OCI-LY7 (cell line): ENCODE data around the gene ALDH3A1. TPM values are rescaled to one million over a fixed set of nuclear protein-coding genes. Genes with fewer than 3 reads are reported as not detected.

ENCODE experiments used
- BruUV-seq: library from RNA; stranded (reverse); fragments of 400-500 nt; replicated peaks from 2 replicates; lab custom pipeline; 2021; lab: Mats Ljungman, UMichigan
- CTCF ChIA-PET: fragments of 300-600 bp; sonication (Branson Sonifier 250); formaldehyde crosslinking; loops from one replicate; lab custom pipeline; 2022; ENCODE audit warnings: antibody characterized with exemption; ENCODE audit not compliant: unreplicated experiment; lab: Charles Lee
- POLR2A ChIA-PET: fragments of 300-600 bp; sonication (Branson Sonifier 250); formaldehyde crosslinking; loops from one replicate; lab custom pipeline; 2022; ENCODE audit warnings: antibody characterized with exemption; lab: Charles Lee
- DNase-seq: peaks from one replicate; pipeline ENCODE4 v3.0.0-alpha.2; 2015; ENCODE audit warnings: low spot score
- H2AFZ ChIP-seq: fragments of 200-600 bp; sonication (generic), shearing (Covaris generic); 2 replicates; pipeline ENCODE4 v1.6.1; 2014; ENCODE audit warnings: mild to moderate bottlenecking, antibody characterized with exemption, low read length, moderate library complexity
- H3K27ac ChIP-seq: fragments of 200-600 bp; sonication (generic); 2 replicates; pipeline ENCODE4 v1.5.1; 2014; ENCODE audit warnings: mixed run types, low read depth, mild to moderate bottlenecking, moderate library complexity, low read length, inconsistent platforms; ENCODE audit not compliant: poor library complexity, severe bottlenecking
- H3K36me3 ChIP-seq: fragments of 200-600 bp; sonication (generic); 2 replicates; pipeline ENCODE4 v1.6.1; 2014; ENCODE audit warnings: mild to moderate bottlenecking, antibody characterized with exemption, low read length, moderate library complexity, mixed read lengths; ENCODE audit not compliant: insufficient read depth
- H3K4me1 ChIP-seq: fragments of 200-600 bp; sonication (generic); 2 replicates; pipeline ENCODE4 v1.5.1; 2014; ENCODE audit warnings: mild to moderate bottlenecking, low read length; ENCODE audit not compliant: insufficient read depth, poor library complexity, severe bottlenecking
- H3K4me2 ChIP-seq: fragments of 200-600 bp; sonication (generic); 2 replicates; pipeline ENCODE4 v1.6.1; 2014; ENCODE audit warnings: mild to moderate bottlenecking, low read length
- H3K4me3 ChIP-seq: fragments of 200-600 bp; sonication (generic); 2 replicates; pipeline ENCODE4 v1.5.1; 2014; ENCODE audit warnings: mild to moderate bottlenecking, low read depth, low read length; ENCODE audit not compliant: poor library complexity, severe bottlenecking
- H3K79me2 ChIP-seq: fragments of 200-600 bp; sonication (generic); 2 replicates; pipeline ENCODE4 v1.6.1; 2016; ENCODE audit warnings: low read depth, mild to moderate bottlenecking, low read length, moderate library complexity, mixed read lengths; ENCODE audit not compliant: insufficient read depth
- H3K9me2 ChIP-seq: fragments of 200-600 bp; sonication (generic); 2 replicates; pipeline ENCODE4 v1.6.1; 2016; ENCODE audit warnings: mild to moderate bottlenecking, low read length, mixed read lengths; ENCODE audit not compliant: insufficient read depth
- H3K9me3 ChIP-seq: fragments of 200-600 bp; sonication (generic); 2 replicates; pipeline ENCODE4 v1.6.1; 2014; ENCODE audit warnings: mild to moderate bottlenecking, mixed run types, low read length, mixed read lengths
- H4K20me1 ChIP-seq: fragments of 200-600 bp; sonication (generic); 2 replicates; pipeline ENCODE4 v1.6.1; 2014; ENCODE audit warnings: mild to moderate bottlenecking, antibody characterized with exemption, low read length, moderate library complexity, mixed read lengths; ENCODE audit not compliant: insufficient read depth
- CTCF ChIP-seq: fragments of 200-600 bp; sonication (generic); conservative IDR thresholded peaks from 2 replicates; pipeline ENCODE4 v1.5.1; 2014; ENCODE audit warnings: mild to moderate bottlenecking, antibody characterized with exemption, low read length, moderate library complexity, mixed read lengths
- EZH2phosphoT487 ChIP-seq: fragments of 200-600 bp; sonication (generic); IDR thresholded peaks from 2 replicates; pipeline ENCODE4 v1.6.1; 2018; ENCODE audit warnings: low read depth, borderline replicate concordance, mild to moderate bottlenecking, mixed run types, antibody characterized with exemption, low read length, moderate library complexity, mixed read lengths
- intact Hi-C: fragments of 100-400 bp; cut with micrococcal nuclease; formaldehyde crosslinking; loops from one replicate; pipeline ENCODE4 v1.10.0; 2022; ENCODE audit not compliant: unreplicated experiment
- total RNA-seq, 2 experiments: library from RNA; depleted of rRNA in 1 of 2; stranded (reverse); fragments of >200 nt in 1 of 2; shearing (Covaris generic) in 1 of 2; gene quantifications; 2 replicates each; pipeline ENCODE4 v1.2.3, GENCODE V29; 2014 to 2022

ALDH3A1 gene
- total RNA-seq, 2 experiments from 2014 or later, result 0.16 TPM; not detected in 1

- POLR2A ChIA-PET, result no interaction called here
- no TSS peak for BruUV-seq
These were observed 11.8 kb upstream of the ALDH3A1 start for GRCh38 chr17:19759568-19760549.

DNA sequence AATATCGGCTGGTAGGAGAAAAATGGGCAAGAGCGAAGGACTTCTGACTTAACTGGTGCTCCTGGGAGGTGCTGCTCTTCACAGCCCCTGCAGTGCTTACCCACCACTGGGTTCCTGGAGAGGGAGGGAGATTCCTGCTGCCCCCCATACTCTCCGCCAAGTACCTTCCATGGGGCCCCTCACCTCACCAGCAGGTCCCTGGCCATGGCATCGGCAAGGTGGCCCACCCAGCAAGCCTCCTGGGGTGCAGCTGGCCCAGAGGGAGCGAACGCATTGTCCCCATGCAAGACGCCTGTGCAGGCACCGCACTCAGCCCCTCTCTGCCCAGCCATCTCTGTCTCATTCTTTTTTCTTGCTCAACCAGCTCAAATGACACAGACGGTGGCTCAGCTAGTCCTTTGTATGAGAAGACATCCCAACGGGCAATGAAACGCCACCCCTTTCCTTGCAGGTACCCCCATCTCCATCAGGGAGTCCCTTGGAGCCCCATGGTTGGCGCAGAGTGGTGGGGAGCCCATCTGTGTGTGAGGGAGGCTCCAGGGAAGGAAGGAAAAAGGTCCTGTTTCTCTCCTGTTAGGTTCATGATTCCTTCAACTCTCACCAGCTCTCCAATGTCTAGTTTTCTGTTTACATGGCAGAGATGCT, 9.6 kb upstream of the ALDH3A1 start:
- no peaks in the 10 kb centered on the region for H3K36me3 ChIP-seq
- peaks cover 13% of the 10 kb centered on the region for H3K4me1 ChIP-seq
- no TSS peak for BruUV-seq
- ChIA-PET POLR2A (no interaction called here), CTCF (no interaction called here)
- no peaks in the 10 kb centered on the region for H4K20me1 ChIP-seq
- no peaks in the 10 kb centered on the region for H3K9me2 ChIP-seq
- H3K9me3 ChIP-seq, result no peaks in the 10 kb centered on the region
- TF ChIP-seq EZH2phosphoT487, result no peak
- TF ChIP-seq CTCF, result no peak
- DNase-seq, result no peak
- intact Hi-C loops, result no loop called here
- no peaks in the 10 kb centered on the region for H3K79me2 ChIP-seq
- H3K4me2 ChIP-seq, result no peak overlapping the region
- no peak overlapping the region for H3K27ac ChIP-seq
- no peak overlapping the region for H2AFZ ChIP-seq
- H3K4me3 ChIP-seq, result no peak overlapping the region

More at GRCh38 chr17:19759568-19760549, 11.8 kb upstream of the ALDH3A1 start:
- Histone ChIP-seq H3K9me3 (no peaks in the 10 kb centered on the region), H3K9me2 (no peaks in the 10 kb centered on the region), H2AFZ (no peak overlapping the region), H3K36me3 (no peaks in the 10 kb centered on the region), H3K27ac (no peak overlapping the region), H3K4me1 (peaks cover 6% of the 10 kb centered on the region), H3K4me3 (no peak overlapping the region), H3K79me2 (no peaks in the 10 kb centered on the region), H3K4me2 (no peak overlapping the region), H4K20me1 (no peaks in the 10 kb centered on the region)
- TF ChIP-seq EZH2phosphoT487 (no peak), CTCF (no peak)
- CTCF ChIA-PET, result no interaction called here
- DNase-seq, result no peak
- intact Hi-C loops, result loop anchor here (10.0 kb wide), 1 partner anchor 115 kb away; the partner anchor contains the start of gene ALDH3A2
